Measurements from ENCODE around the gene ZNF835.

Gene ZNF835

DNA sequence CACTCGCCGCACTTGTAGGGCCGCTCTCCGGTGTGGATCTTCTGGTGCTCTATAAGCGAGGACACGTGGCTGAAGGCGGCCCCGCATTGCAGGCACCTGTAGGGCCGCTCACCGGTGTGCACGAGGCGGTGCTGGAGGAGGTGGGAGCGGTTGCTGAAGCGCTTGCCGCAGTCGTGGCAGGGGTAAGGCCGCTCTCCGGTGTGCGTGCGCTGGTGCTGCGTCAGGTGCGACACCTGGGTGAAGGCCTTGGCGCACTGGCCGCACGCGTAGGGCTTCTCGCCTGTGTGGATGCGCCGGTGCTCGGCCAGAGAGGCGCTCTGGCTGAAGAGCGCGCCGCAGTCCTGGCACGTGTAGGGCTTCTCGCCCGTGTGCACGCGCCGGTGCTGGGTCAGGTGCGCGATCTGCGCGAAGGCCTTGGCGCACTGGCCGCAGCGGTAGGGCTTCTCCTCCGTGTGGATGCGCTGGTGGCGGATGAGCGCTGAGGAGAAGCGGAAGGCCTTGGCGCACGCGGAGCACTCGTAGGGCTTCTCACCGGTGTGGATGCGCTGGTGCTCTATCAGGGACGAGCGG lies 7.5 kb downstream of the ZNF835 start:
- DNase-seq (ENCODE audit: low read depth in 1 of 2, low spot score in 1 of 2) = no peak

DNA sequence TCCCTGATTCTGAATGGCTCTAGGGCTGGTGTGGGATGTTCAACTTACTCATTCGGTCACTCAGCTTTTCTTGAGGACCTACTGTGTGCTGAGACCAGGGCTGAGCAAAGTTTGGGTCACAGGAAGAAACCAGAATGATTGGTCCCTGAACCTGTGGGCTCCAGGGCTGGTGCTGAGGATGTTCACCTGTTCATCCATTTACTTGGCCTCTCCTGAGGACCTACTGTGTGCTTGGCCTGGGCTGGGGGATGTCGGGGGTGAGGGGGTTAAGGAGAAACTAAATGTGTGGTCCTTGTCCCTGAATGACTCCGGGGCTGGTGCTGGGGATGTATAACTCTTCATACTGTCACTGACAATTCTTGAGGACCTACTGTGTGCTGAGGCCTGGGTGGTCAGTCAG lies 10.3 kb downstream of the ZNF835 start:
- no peak for DNase-seq (ENCODE audit: low read depth in 1 of 2, low spot score in 1 of 2)

DNA sequence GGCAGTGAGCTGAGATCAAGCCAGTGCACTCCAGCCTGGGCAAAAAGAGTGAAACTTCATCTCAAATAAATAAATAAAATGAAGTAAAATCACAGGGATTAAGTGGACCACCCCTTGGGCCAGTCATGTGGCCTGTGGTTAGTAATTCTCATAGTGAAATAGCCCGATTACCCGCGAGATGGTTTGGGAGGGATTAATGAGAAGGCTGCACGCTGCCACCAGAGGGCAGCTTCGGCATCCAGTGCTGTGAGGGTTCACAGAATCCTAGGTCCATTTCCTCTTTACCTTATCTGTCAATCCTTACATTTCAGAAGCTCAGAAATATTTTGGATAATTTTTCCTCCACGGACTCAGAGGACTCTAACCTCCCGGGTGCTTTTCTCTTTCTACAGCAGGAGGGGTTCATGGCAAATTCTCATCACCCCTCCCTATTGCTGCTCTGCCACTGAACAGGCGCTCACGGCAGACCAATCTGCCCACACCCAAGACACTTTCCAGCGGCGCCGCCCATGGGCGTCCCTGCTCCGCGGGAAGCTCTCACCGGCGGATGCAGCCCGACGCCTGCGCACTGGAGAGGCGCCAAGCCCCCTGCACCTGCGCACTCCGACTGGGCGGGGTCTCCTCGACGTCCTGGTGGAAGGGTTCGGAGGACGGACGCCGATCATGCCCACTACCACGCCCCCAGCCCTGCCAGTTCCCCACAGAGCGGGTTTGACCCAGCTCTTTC lies 11.0 kb downstream of the ZNF835 start:
- no peak for DNase-seq (ENCODE audit: low read depth in 1 of 2, low spot score in 1 of 2)

DNA sequence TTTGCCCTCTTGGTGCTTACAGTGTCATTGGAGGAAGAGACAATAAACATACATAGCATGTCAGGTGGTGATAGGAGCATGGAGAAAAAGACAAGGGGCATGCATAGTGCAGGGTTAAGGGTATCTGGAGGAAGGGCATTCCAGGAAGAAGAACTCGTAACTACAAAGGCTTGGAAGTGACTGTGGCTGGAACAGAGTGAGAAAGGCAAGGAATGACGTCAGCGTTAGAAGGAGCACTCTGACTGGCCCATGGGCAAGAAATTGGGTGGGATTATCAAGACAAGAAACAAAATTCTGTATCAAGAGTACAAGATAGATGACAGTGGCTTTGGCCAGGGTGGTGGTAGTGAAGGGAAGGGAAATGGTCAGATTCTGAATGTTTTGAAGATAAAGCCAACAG lies 17.4 kb downstream of the ZNF835 start:
- DNase-seq (ENCODE audit: low read depth in 1 of 2, low spot score in 1 of 2) = no peak

DNA sequence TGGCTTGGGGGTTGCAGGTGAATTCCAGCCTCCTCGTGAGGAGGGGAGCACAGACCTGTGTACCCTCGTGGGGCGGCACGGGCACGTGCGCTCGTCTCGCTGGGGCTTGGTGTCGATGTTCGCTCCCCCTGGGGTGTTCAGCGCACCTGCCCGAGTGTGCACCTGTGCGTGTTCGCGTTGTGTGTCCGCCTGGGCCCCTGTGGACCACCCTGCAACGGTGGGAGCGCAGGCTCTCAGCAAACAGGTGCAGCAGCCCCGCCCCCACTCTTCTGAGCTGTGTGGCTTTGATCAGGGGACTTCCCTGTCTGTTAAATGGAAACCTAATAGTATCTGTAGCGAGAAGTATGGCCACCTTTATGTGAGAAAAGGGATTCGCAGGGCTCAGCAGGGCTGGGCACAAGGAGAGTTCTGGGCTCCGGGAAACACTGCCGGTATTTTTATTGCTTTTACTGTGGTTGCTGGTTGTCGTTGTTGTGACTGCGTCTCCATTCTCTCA lies 28.0 kb downstream of the ZNF835 start:
- DNase-seq (ENCODE audit: low read depth in 1 of 2, low spot score in 1 of 2) = no peak

DNA sequence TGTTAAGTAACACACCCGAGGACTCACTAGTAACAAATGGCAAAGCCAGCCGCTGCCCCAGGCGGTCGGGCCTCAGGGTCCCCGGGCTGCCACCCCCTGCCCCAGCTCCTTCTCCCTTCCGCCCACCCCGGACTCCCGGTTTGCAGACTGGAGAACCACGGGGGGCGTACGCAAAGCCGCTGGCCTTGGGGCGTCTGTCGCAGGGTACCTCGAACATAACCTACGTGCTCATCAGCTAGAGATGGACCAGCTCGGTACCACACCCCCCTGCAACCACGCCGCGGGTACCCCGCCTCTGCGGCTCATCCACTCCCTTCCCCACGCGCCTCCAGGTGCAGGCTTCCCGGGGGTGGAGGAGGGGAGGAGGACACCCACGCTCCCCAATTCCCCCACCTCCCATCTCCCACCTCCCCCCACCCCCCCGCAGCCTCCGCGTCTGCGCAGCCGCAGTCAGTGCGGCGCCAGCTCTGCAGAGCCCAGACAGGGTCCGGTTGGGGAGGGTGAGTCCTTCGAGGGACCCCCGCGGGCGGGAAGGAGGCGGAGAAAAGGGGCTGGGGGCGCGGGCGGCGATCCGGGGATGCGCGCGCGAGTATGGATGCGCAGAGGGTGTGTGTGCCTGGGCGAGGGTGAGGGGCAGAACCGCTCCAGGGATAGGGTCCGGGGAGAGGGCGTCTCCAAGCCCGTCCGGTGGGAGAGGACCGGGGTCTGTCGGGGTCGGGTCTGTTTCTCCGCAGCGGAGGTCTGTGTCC lies 28.7 kb downstream of the ZNF835 start, which contains the start of gene SMIM17:
TSS of gene SMIM17 (plus strand) at position 449 of the 749 bp plus-strand sequence. CDS start 2,509 bp downstream, outside the sequence.
- DNase-seq (ENCODE audit: low read depth in 1 of 2, low spot score in 1 of 2) = no peak

DNA sequence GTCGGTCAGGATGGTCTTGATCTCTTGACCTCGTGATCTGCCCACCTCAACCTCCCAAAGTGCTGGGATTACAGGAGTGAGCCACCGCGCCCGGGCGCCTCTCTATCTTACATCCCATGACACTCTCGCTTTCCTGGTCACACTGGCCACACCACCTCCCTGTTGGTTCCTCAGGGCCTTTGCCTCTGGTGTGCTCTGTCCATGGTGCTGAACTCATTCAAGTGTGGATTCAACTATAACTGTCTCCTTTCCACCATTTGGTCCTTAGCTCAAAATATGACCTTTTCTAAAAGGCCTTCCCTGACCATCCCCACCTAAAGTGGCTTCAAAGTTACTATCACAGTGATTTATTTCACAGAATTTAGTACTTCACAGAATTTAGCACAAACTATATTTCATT lies 32.3 kb downstream of the ZNF835 start:
- DNase-seq (ENCODE audit: low read depth in 1 of 2, low spot score in 1 of 2) = no peak

DNA sequence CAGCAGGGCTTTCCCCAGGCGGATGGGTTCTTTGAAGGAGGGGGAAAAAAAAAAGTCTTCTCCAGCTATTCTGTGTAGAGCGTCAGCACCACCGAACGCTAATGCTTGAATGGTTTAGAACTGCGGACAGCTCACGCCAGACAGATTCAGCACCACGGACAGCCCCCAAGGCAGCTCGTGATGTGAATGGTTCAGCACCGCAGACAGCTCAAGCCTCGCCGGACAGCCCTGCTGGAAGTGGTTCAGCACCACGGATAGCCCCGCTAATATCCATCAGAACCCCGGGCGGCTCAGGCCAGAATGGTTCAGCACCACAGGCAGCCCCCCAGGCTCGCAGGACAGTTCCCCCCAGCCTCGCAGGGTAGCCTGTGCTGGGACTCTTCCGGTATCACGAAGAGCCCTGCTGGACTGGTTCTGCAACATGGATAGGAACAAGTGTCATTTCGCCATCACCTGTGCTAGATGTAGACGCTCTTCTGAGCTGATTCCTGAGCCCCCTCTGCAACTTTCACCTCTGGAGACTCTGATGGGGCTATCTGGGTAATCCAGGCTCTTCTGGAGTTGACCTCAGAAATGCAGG lies 33.5 kb downstream of the ZNF835 start:
- DNase-seq (ENCODE audit: low read depth in 1 of 2, low spot score in 1 of 2) = no peak

DNA sequence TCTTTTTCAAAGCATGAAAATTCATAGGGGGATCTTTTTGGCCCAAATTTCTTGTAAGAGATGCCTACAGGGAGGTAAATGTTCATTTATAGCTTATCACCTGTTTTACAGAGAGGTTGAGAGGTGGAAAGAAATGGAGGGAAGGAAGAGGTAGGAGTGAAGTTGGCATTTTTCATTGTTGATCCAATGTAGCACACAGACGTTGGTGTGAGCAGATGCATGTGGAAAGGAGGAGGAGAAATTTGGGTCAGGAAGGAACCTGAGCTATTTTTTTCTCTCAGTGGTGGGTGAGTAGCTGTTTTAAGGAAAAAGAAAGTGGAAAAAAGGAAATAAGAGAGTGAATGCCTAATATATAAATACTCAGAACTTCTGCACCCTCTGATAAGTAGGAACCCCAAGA lies 38.5 kb downstream of the ZNF835 start:
- no peak for DNase-seq (ENCODE audit: low read depth in 1 of 2, low spot score in 1 of 2)

DNA sequence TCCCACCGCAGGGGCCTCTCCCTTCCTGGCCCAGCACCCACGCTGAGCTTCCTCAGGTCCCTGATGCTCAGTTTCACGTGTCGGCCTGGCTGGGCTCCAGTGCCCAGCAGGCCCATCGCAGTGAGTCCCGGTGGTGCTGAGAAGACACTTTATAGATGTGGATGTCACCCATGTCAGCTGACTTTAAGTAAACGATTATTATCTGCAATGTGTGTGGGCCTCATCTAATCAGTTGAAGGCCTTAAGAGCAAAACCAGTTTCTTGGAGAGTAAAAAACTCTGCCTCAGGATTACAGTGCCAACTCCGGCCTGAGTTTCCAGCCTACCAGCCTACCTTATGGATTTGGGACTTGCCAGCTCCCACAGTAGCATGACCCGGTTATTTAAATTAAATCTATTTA lies 45.8 kb downstream of the ZNF835 start:
- DNase-seq (ENCODE audit: low read depth in 1 of 2, low spot score in 1 of 2) = no peak

DNA sequence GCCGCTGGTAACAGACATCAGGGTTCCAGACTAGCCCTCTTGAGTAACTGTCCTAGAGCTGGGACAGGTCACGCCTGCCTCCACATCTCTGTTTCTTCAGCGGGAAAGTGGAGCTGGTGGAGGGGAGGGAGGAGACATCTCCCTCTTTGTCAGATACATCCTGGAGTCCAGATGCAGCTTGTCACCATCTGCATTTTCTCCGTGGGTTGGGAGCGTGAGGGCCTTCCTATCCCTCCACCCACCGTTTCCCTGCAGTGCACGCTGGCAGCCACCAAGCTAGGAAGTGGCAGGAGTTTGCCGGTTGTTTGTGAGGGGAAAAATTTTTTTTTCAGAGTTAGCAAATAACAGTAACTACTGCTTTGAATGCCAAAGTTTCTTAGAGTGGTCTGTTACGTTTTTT lies 48.6 kb downstream of the ZNF835 start:
- no peak for DNase-seq (ENCODE audit: low read depth in 1 of 2, low spot score in 1 of 2)

DNA sequence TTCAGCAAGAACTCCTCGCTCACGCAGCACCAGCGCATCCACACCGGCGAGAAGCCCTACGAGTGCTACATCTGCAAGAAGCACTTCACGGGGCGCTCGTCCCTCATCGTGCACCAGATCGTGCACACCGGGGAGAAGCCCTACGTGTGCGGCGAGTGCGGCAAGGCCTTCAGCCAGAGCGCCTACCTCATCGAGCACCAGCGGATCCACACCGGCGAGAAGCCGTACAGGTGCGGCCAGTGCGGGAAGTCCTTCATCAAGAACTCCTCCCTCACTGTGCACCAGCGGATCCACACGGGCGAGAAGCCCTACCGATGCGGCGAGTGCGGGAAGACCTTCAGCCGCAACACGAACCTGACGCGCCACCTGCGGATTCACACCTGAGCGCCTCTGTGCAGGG lies 49.2 kb downstream of the ZNF835 start:
- no peak for DNase-seq (ENCODE audit: low read depth in 1 of 2, low spot score in 1 of 2)

DNA sequence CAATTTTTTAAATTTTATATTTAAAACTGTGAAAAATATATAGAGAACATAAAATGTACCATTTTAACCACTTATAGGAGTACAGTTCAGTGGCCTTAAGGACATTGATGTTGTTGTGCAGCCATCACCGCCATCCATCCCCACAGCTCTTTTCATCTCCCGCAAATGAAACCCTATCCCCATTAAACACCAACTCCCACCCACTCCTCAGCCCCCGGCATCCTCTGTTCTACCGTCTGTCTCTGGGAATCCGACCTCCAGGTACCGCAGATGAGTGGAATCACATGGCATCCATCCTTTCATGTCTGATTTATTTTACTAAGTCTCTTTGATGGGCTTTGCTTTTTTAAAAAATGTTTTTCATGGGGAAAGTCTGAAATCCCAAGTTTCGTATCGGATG lies 52.4 kb downstream of the ZNF835 start:
- DNase-seq (ENCODE audit: low read depth in 1 of 2, low spot score in 1 of 2) = no peak

DNA sequence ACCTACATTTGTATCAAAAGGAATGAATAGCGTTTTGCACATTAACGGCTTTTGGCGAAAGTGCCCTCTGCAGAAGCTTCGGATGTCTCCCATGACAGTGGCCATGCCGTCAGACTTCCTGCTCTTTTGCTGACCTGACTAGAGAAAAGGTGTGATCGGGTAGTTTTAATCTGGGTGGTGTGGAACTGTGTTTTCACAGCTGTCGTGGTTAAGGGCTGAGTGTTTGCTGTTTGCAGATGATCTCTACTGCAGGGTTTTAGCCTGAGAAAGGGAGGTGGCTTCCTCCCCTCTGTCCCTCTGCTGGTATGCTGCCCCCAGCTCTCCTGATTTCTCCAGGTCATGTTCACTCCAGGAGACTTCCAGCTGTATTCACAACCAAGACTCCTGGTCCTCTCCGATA lies 54.0 kb downstream of the ZNF835 start:
- DNase-seq (ENCODE audit: low read depth in 1 of 2, low spot score in 1 of 2) = no peak

DNA sequence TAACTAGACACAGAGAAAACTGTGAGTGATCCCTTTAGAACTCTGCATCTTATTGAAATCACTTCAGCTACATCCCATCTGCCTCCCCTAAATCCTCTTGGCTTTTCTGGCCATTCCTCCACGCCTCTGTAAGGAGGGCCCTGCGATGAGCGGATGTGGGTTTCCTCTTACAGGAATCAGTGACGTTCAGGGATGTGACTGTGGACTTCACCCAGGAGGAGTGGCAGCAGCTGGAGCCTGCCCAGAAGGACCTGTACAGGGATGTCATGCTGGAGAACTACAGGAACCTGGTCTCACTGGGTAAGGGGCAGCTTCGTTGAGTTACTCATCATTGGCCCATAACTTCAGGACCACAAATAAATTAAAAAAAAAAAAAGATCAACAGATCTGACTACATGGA lies 57.9 kb downstream of the ZNF835 start:
- no peak for DNase-seq (ENCODE audit: low read depth in 1 of 2, low spot score in 1 of 2)

DNA sequence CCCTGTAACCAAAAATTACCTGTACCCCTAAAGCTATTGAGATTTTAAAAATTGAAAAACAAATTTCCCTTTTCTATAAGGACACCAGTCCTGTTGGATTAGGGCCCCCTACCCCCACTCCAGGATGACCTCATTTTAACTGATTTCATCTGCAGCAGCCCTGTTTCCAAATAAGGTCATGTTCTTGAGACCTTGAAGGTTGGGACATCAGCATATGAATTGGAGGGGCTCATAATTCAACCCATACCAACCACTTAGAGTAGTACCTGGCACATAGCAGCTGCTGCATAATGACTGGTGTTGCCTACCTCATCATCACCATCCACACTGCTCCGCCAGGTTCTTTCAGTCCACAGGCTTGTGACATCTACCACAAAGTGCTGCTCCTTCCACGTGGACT lies 58.8 kb downstream of the ZNF835 start:
- no peak for DNase-seq (ENCODE audit: low read depth in 1 of 2, low spot score in 1 of 2)

Data from activated CD4-positive, alpha-beta T cell treated with anti-CD3 and anti-CD28 coated beads, Interleukin-2, amount 50 U/mL, for 24 hours (primary cell).